HEK293 (cell line): ENCODE results near the gene OR6X1.

Experiments
- CTCF ChIA-PET: fragments of 350-600 bp; formaldehyde crosslinking; extraction: SDS; loops from one replicate; lab custom pipeline; 2021; ENCODE audit warnings: antibody characterized with exemption; lab: Yijun Ruan, JAX
- POLR2A ChIA-PET: fragments of 300-600 bp; formaldehyde crosslinking; extraction: SDS; loops from one replicate; lab custom pipeline; 2020; ENCODE audit warnings: antibody characterized with exemption, inconsistent platforms; lab: Yijun Ruan, JAX
- H3K27ac ChIP-seq: fragments of 200-500 bp; sonication (Bioruptor generic); 2 replicates; pipeline ENCODE4 v1.5.1; 2014; ENCODE audit warnings: low read depth, low read length, control low read depth, inconsistent platforms; ENCODE audit errors: extremely low read depth
- H3K36me3 ChIP-seq, 2 experiments: fragments of 200-500 bp in 1 of 2; sonication (Bioruptor generic) in 1 of 2; 1 replicate in 1 of 2; 2 replicates in 1 of 2; pipeline ENCODE4 v1.5.1; 2014 to 2017; ENCODE audit warnings: inconsistent platforms in 2 of 2, low read length in 2 of 2; ENCODE audit not compliant: control insufficient read depth in 2 of 2, insufficient read depth in 1 of 2
- H3K4me1 ChIP-seq: fragments of 200-500 bp; sonication (Bioruptor generic); 2 replicates; pipeline ENCODE4 v1.5.1; 2014; ENCODE audit warnings: mild to moderate bottlenecking, low read length, inconsistent platforms; ENCODE audit not compliant: control insufficient read depth, insufficient read depth
- H3K4me3 ChIP-seq: 2 replicates; pipeline ENCODE4 v1.5.1; 2011; ENCODE audit warnings: low read depth, mild to moderate bottlenecking, control low read depth, low read length, moderate library complexity
- H3K9me3 ChIP-seq: fragments of 200-500 bp; sonication (Bioruptor generic); 2 replicates; pipeline ENCODE4 v1.5.1; 2014; ENCODE audit warnings: low read depth, low read length, inconsistent platforms; ENCODE audit not compliant: control insufficient read depth, insufficient read depth
- FEZF1 ChIP-seq: fragments of 450-650 bp; formaldehyde crosslinking; IDR thresholded peaks from 2 replicates; pipeline ENCODE4 v1.5.1; 2016; ENCODE audit warnings: missing biosample characterization, missing genetic modification characterization
- GLI4 ChIP-seq: fragments of 450-650 bp; formaldehyde crosslinking; IDR thresholded peaks from 2 replicates; pipeline ENCODE4 v1.5.1; 2016; ENCODE audit warnings: missing biosample characterization, missing genetic modification characterization
- HOXD13 ChIP-seq: sonication (generic); formaldehyde crosslinking; IDR thresholded peaks from 2 replicates; pipeline ENCODE4 v1.8.0; 2022; ENCODE audit warnings: missing genetic modification reagents, borderline replicate concordance
- KLF8 ChIP-seq: fragments of 450-650 bp; formaldehyde crosslinking; IDR thresholded peaks from 2 replicates; pipeline ENCODE4 v1.5.1; 2016; ENCODE audit warnings: missing biosample characterization, missing genetic modification characterization
- TRIM28 ChIP-seq: IDR thresholded peaks from 2 replicates; pipeline ENCODE4 v1.6.1; 2011; ENCODE audit warnings: low read length, control low read depth, borderline replicate concordance
- YY1 ChIP-seq: fragments of 450-650 bp; formaldehyde crosslinking; IDR thresholded peaks from 2 replicates; pipeline ENCODE4 v1.5.1; 2018; ENCODE audit warnings: missing biosample characterization, missing genetic modification characterization
- ZBTB17 ChIP-seq: fragments of 450-650 bp; formaldehyde crosslinking; IDR thresholded peaks from 2 replicates; pipeline ENCODE4 v1.5.1; 2016; ENCODE audit warnings: missing biosample characterization, missing genetic modification characterization
- ZBTB48 ChIP-seq: fragments of 450-650 bp; formaldehyde crosslinking; IDR thresholded peaks from 2 replicates; pipeline ENCODE4 v1.5.1; 2016; ENCODE audit warnings: missing biosample characterization, missing genetic modification characterization
- ZNF133 ChIP-seq: fragments of 450-650 bp; formaldehyde crosslinking; IDR thresholded peaks from 2 replicates; pipeline ENCODE4 v1.5.1; 2016; ENCODE audit warnings: missing biosample characterization, missing genetic modification characterization
- ZNF211 ChIP-seq: fragments of 450-650 bp; formaldehyde crosslinking; IDR thresholded peaks from 2 replicates; pipeline ENCODE4 v1.5.1; 2016; ENCODE audit warnings: low read depth, missing biosample characterization, missing genetic modification characterization
- ZNF311 ChIP-seq: fragments of 450-650 bp; formaldehyde crosslinking; IDR thresholded peaks from 2 replicates; pipeline ENCODE4 v1.5.1; 2017; ENCODE audit warnings: missing biosample characterization, missing genetic modification characterization, borderline replicate concordance
- ZNF324 ChIP-seq: fragments of 450-650 bp; formaldehyde crosslinking; IDR thresholded peaks from 2 replicates; pipeline ENCODE4 v1.5.1; 2016; ENCODE audit warnings: missing biosample characterization, missing genetic modification characterization
- ZNF341 ChIP-seq: fragments of 450-650 bp; formaldehyde crosslinking; IDR thresholded peaks from 2 replicates; pipeline ENCODE4; 2016; ENCODE audit warnings: low read depth, missing biosample characterization, missing genetic modification characterization
- ZNF354C ChIP-seq: fragments of 450-650 bp; formaldehyde crosslinking; IDR thresholded peaks from 2 replicates; pipeline ENCODE4 v1.5.1; 2016; ENCODE audit warnings: missing biosample characterization, missing genetic modification characterization, low read depth, borderline replicate concordance
- ZNF366 ChIP-seq: fragments of 450-650 bp; formaldehyde crosslinking; conservative IDR thresholded peaks from 2 replicates; pipeline ENCODE4 v1.5.1; 2016; ENCODE audit warnings: missing biosample characterization, missing genetic modification characterization
- ZNF529 ChIP-seq: fragments of 450-650 bp; formaldehyde crosslinking; IDR thresholded peaks from 2 replicates; pipeline ENCODE4 v1.5.1; 2017; ENCODE audit warnings: missing genetic modification characterization, missing biosample characterization; ENCODE audit not compliant: insufficient replicate concordance
- ZNF548 ChIP-seq: fragments of 450-650 bp; formaldehyde crosslinking; IDR thresholded peaks from 2 replicates; pipeline ENCODE4 v1.5.1; 2016; ENCODE audit warnings: missing biosample characterization, missing genetic modification characterization
- ZNF549 ChIP-seq: fragments of 450-650 bp; IDR thresholded peaks from 2 replicates; pipeline ENCODE4 v1.5.1; 2018; ENCODE audit warnings: missing biosample characterization, missing genetic modification characterization, mild to moderate bottlenecking, inconsistent platforms, moderate library complexity
- ZNF560 ChIP-seq: fragments of 450-650 bp; formaldehyde crosslinking; IDR thresholded peaks from 2 replicates; pipeline ENCODE4 v1.5.1; 2017; ENCODE audit warnings: missing biosample characterization, missing genetic modification characterization, borderline replicate concordance
- ZNF677 ChIP-seq: fragments of 450-650 bp; IDR thresholded peaks from 2 replicates; pipeline ENCODE4 v1.5.0; 2018; ENCODE audit warnings: missing biosample characterization, mild to moderate bottlenecking, missing genetic modification characterization, moderate library complexity
- ZNF777 ChIP-seq: fragments of 450-650 bp; formaldehyde crosslinking; IDR thresholded peaks from 2 replicates; pipeline ENCODE4 v1.5.1; 2017; ENCODE audit warnings: missing biosample characterization, missing genetic modification characterization, borderline replicate concordance
- ZNF792 ChIP-seq: fragments of 450-650 bp; formaldehyde crosslinking; IDR thresholded peaks from 2 replicates; pipeline ENCODE4 v1.5.1; 2016; ENCODE audit warnings: missing biosample characterization, missing genetic modification characterization
- ZSCAN30 ChIP-seq: fragments of 450-650 bp; IDR thresholded peaks from 2 replicates; pipeline ENCODE4 v1.5.1; 2018; ENCODE audit warnings: missing biosample characterization, mild to moderate bottlenecking, missing genetic modification characterization, moderate library complexity
- TF ChIP-seq, protein P1 (sequence below): fragments of 450-650 bp; formaldehyde crosslinking; IDR thresholded peaks from 2 replicates; pipeline ENCODE4; 2016; ENCODE audit warnings: missing biosample characterization, missing genetic modification characterization
- TF ChIP-seq, protein P2 (sequence below): fragments of 450-650 bp; formaldehyde crosslinking; IDR thresholded peaks from 2 replicates; pipeline ENCODE4 v1.5.1; 2016; ENCODE audit warnings: missing biosample characterization, missing genetic modification characterization
- TF ChIP-seq, protein P3 (sequence below): fragments of 450-650 bp; formaldehyde crosslinking; conservative IDR thresholded peaks from 2 replicates; pipeline ENCODE4 v1.5.1; 2016; ENCODE audit warnings: low read depth, missing biosample characterization, missing genetic modification characterization
- TF ChIP-seq, protein P4 (sequence below): fragments of 450-650 bp; formaldehyde crosslinking; IDR thresholded peaks from 2 replicates; pipeline ENCODE4 v1.5.1; 2016; ENCODE audit warnings: missing biosample characterization, missing genetic modification characterization

OR6X1 gene

DNA sequence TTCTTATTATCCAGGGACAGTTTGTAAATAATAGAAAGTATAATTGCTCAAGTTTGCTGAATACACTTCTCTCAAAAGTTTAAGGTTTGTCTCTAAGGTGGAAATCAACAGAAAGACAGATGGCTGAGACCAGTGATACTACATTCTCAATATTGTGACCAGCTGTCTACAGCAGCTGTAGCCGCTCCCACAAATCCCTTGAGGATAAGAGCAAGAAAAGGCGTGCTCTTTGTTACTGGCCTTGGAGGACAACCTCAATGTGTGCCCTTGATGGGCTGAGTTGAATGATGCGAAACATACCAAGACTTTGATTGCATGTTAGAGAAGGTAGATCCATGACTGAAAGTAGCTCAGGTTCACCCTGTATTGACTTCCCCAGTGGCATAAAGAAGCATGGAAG lies 45.7 kb upstream of the OR6X1 start:
- H3K9me3 ChIP-seq = no peaks in the 10 kb centered on the region
- no peaks in the 10 kb centered on the region for H3K4me1 ChIP-seq
- ChIA-PET POLR2A (no interaction called here), CTCF (no interaction called here)
- TF ChIP-seq ZNF211 (tag by site-specific recombination) (no peak), HOXD13 (CRISPR knock-in tag) (no peak), ZNF549 (no peak), KLF8 (no peak), ZNF529 (tag by site-specific recombination) (no peak), ZNF341 (tag by site-specific recombination) (no peak), ZSCAN30 (tag by site-specific recombination) (no peak), ZNF560 (tag by site-specific recombination) (no peak), ZBTB48 (tag by site-specific recombination) (no peak), YY1 (tag by site-specific recombination) (no peak), FEZF1 (tag by site-specific recombination) (no peak), ZNF792 (tag by site-specific recombination) (no peak), ZNF133 (tag by site-specific recombination) (no peak), TRIM28 (no peak)
- TF ChIP-seq, protein P1, sequence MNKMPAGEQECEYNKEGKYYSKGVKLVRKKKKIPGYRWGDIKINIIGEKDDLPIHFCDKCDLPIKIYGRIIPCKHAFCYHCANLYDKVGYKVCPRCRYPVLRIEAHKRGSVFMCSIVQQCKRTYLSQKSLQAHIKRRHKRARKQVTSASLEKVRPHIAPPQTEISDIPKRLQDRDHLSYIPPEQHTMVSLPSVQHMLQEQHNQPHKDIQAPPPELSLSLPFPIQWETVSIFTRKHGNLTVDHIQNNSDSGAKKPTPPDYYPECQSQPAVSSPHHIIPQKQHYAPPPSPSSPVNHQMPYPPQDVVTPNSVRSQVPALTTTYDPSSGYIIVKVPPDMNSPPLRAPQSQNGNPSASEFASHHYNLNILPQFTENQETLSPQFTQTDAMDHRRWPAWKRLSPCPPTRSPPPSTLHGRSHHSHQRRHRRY = no peak
- no peaks in the 10 kb centered on the region for H3K36me3 ChIP-seq
- no peak overlapping the region for H3K27ac ChIP-seq
- no peak overlapping the region for H3K4me3 ChIP-seq

DNA sequence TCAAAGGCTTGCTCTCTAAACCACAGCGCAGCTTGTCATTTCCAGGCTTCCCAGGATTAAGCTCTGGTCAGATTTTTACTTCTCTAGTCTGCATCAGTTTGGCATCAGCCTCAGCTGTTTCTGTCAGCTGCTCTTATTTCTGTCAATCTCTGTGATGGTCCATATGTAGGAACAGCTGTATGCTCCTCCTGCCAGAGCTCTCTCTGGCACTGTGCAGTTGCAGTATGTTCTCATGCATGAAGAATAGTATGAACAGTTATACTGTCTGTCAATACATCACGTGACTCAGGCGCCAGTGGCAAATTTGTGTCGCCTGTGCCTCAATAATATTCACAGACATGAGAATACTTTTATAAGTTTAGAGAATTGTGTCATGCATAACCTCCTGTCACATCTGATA lies 45.1 kb upstream of the OR6X1 start:
- no peaks in the 10 kb centered on the region for H3K36me3 ChIP-seq
- H3K27ac ChIP-seq = no peak overlapping the region
- no peaks in the 10 kb centered on the region for H3K4me1 ChIP-seq
- H3K4me3 ChIP-seq = no peak overlapping the region
- CTCF ChIA-PET = interaction anchor here (0.6 kb wide), 1 partner anchor 90 kb away, joined by 3 read pairs; no protein-coding TSS in a partner anchor
- TF ChIP-seq ZNF677 (tag by site-specific recombination) = no peak
- no peak for TF ChIP-seq ZNF311 (tag by site-specific recombination)
- TF ChIP-seq ZBTB17 (tag by site-specific recombination) = no peak
- no peak for TF ChIP-seq ZNF777
- TF ChIP-seq GLI4 (tag by site-specific recombination) = no peak
- TF ChIP-seq, protein P2, sequence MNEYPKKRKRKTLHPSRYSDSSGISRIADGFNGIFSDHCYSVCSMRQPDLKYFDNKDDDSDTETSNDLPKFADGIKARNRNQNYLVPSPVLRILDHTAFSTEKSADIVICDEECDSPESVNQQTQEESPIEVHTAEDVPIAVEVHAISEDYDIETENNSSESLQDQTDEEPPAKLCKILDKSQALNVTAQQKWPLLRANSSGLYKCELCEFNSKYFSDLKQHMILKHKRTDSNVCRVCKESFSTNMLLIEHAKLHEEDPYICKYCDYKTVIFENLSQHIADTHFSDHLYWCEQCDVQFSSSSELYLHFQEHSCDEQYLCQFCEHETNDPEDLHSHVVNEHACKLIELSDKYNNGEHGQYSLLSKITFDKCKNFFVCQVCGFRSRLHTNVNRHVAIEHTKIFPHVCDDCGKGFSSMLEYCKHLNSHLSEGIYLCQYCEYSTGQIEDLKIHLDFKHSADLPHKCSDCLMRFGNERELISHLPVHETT (tag by site-specific recombination) = no peak
- TF ChIP-seq, protein P3, sequence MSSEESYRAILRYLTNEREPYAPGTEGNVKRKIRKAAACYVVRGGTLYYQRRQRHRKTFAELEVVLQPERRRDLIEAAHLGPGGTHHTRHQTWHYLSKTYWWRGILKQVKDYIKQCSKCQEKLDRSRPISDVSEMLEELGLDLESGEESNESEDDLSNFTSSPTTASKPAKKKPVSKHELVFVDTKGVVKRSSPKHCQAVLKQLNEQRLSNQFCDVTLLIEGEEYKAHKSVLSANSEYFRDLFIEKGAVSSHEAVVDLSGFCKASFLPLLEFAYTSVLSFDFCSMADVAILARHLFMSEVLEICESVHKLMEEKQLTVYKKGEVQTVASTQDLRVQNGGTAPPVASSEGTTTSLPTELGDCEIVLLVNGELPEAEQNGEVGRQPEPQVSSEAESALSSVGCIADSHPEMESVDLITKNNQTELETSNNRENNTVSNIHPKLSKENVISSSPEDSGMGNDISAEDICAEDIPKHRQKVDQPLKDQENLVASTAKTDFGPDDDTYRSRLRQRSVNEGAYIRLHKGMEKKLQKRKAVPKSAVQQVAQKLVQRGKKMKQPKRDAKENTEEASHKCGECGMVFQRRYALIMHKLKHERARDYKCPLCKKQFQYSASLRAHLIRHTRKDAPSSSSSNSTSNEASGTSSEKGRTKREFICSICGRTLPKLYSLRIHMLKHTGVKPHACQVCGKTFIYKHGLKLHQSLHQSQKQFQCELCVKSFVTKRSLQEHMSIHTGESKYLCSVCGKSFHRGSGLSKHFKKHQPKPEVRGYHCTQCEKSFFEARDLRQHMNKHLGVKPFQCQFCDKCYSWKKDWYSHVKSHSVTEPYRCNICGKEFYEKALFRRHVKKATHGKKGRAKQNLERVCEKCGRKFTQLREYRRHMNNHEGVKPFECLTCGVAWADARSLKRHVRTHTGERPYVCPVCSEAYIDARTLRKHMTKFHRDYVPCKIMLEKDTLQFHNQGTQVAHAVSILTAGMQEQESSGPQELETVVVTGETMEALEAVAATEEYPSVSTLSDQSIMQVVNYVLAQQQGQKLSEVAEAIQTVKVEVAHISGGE (tag by site-specific recombination) = no peak
- no peak for TF ChIP-seq ZNF548 (tag by site-specific recombination)
- TF ChIP-seq, protein P4, sequence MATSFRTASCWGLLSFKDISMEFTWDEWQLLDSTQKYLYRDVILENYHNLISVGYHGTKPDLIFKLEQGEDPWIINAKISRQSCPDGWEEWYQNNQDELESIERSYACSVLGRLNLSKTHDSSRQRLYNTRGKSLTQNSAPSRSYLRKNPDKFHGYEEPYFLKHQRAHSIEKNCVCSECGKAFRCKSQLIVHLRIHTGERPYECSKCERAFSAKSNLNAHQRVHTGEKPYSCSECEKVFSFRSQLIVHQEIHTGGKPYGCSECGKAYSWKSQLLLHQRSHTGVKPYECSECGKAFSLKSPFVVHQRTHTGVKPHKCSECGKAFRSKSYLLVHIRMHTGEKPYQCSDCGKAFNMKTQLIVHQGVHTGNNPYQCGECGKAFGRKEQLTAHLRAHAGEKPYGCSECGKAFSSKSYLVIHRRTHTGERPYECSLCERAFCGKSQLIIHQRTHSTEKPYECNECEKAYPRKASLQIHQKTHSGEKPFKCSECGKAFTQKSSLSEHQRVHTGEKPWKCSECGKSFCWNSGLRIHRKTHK (tag by site-specific recombination) = no peak
- no peak for TF ChIP-seq ZNF366 (tag by site-specific recombination)
- no peak for TF ChIP-seq ZBTB48 (tag by site-specific recombination)
- TF ChIP-seq ZNF354C (tag by site-specific recombination) = no peak
- TF ChIP-seq ZNF211 (tag by site-specific recombination) = no peak
- no peak for TF ChIP-seq ZNF324
- POLR2A ChIA-PET = interaction anchor here (0.6 kb wide), 1 partner anchor 22 kb away, joined by 3 read pairs; no protein-coding TSS in a partner anchor
- H3K9me3 ChIP-seq = no peaks in the 10 kb centered on the region
